GM12878 (cell line): Measurements from ENCODE around the gene NCMAP. TPM values are rescaled to one million over a fixed set of nuclear protein-coding genes. Genes with fewer than 3 reads are reported as not detected.
A peak's percentile ranks its signal among the peaks of the same experiment; 100 is the strongest.

Experiments used
- ATAC-seq: fragments of 200-7000 bp; cut with Tn5 transposase; 3 replicates; pipeline ENCODE4 v1.9.1; 2020; ENCODE audit warnings: mild to moderate bottlenecking, moderate library complexity
- BruUV-seq: library from RNA; stranded (reverse); fragments of 400-500 nt; replicated peaks from 2 replicates; lab custom pipeline; 2021; lab: Mats Ljungman, UMichigan
- CTCF ChIA-PET: fragments of 300-600 bp; sonication (Branson Sonifier 250); formaldehyde crosslinking; extraction: SDS; loops from one replicate; lab custom pipeline; 2021; ENCODE audit warnings: inconsistent platforms; lab: Yijun Ruan, JAX
- POLR2A ChIA-PET: fragments of 350-600 bp; formaldehyde crosslinking; extraction: SDS; loops from one replicate; lab custom pipeline; 2021; ENCODE audit warnings: inconsistent platforms; lab: Charles Lee
- RAD21 ChIA-PET: fragments of 300-600 bp; sonication (Branson Sonifier 250); formaldehyde crosslinking; loops from one replicate; lab custom pipeline; 2023; ENCODE audit warnings: antibody characterized with exemption; ENCODE audit not compliant: unreplicated experiment; lab: Charles Lee
- SMC1A ChIA-PET: fragments of 300-600 bp; sonication (Branson Sonifier 250); formaldehyde crosslinking; loops from one replicate; lab custom pipeline; 2023; ENCODE audit not compliant: unreplicated experiment, uncharacterized antibody; lab: Charles Lee
- DNase-seq: peaks from one replicate; pipeline ENCODE4 v3.0.0-alpha.2; 2011; ENCODE audit warnings: low read depth, low spot score
- FAIRE-seq: peaks from 3 replicates; lab custom pipeline; 2011; peaks lifted over from hg19 to GRCh38; lab: Jason Lieb, UNC
- H2AFZ ChIP-seq: 2 replicates; pipeline ENCODE4 v1.6.0; 2011; ENCODE audit warnings: low read depth, low read length, control low read depth; ENCODE audit not compliant: control insufficient read depth
- H3K27ac ChIP-seq: 2 replicates; pipeline ENCODE4 v1.5.1; 2011; ENCODE audit warnings: control low read depth; ENCODE audit not compliant: control insufficient read depth, insufficient read depth
- H3K27me3 ChIP-seq, 2 experiments: replicated peaks in 1 of 2; 2 replicates each; pipeline versions ENCODE4 v1.6.0 to v1.6.1; 2011; ENCODE audit warnings: low read length in 1 of 2; ENCODE audit not compliant: control insufficient read depth in 2 of 2, insufficient read depth in 2 of 2
- H3K36me3 ChIP-seq, 2 experiments: 2 replicates each; pipeline ENCODE4 v1.5.1; 2011; ENCODE audit warnings: low read length in 1 of 2; ENCODE audit not compliant: control insufficient read depth in 2 of 2, insufficient read depth in 2 of 2
- H3K4me1 ChIP-seq: 2 replicates; pipeline ENCODE4 v1.6.1; 2011; ENCODE audit warnings: mild to moderate bottlenecking, low read length, moderate library complexity, mixed read lengths; ENCODE audit not compliant: control insufficient read depth, insufficient read depth
- H3K4me2 ChIP-seq: 2 replicates; pipeline ENCODE4 v1.6.0; 2011; ENCODE audit warnings: control low read depth; ENCODE audit not compliant: control insufficient read depth, insufficient read depth
- H3K4me3 ChIP-seq: fragments of 200-600 bp; sonication (generic); 2 replicates; pipeline ENCODE4 v1.5.1; 2016
- H3K79me2 ChIP-seq: 2 replicates; pipeline ENCODE4 v1.6.0; 2011; ENCODE audit warnings: low read length; ENCODE audit not compliant: control insufficient read depth, insufficient read depth
- H3K9ac ChIP-seq: 2 replicates; pipeline ENCODE4 v1.8.0; 2011; ENCODE audit warnings: low read length, control low read depth, mixed read lengths; ENCODE audit not compliant: control insufficient read depth, insufficient read depth
- H3K9me3 ChIP-seq: replicated peaks from 3 replicates; pipeline ENCODE4 v1.5.1; 2011; ENCODE audit warnings: mild to moderate bottlenecking, low read length; ENCODE audit not compliant: control insufficient read depth, insufficient read depth
- H4K20me1 ChIP-seq: 2 replicates; pipeline ENCODE4 v1.6.0; 2011; ENCODE audit not compliant: control insufficient read depth, insufficient read depth
- CEBPZ ChIP-seq: fragments of 150-350 bp; IDR thresholded peaks from 2 replicates; pipeline ENCODE4 v1.6.1; 2016; ENCODE audit warnings: low read depth, low read length
- E2F8 ChIP-seq: fragments of 450-650 bp; IDR thresholded peaks from 2 replicates; pipeline ENCODE4 v1.6.1; 2018; ENCODE audit warnings: mild to moderate bottlenecking, low read depth, moderate library complexity; ENCODE audit not compliant: partially characterized antibody
- EGR1 ChIP-seq, 2 experiments: IDR thresholded peaks; 1 replicate in 1 of 2; 2 replicates in 1 of 2; pipeline ENCODE4 v1.6.1; 2011 to 2012; ENCODE audit warnings: low read depth in 2 of 2, low read length in 2 of 2, borderline replicate concordance in 1 of 2, mild to moderate bottlenecking in 1 of 2, moderate library complexity in 1 of 2
- EZH2 ChIP-seq: IDR thresholded peaks from 2 replicates; pipeline ENCODE4 v1.6.1; 2012; ENCODE audit warnings: low read depth, mild to moderate bottlenecking, control low read depth, inconsistent platforms, low read length, borderline replicate concordance; ENCODE audit not compliant: control insufficient read depth
- FOXM1 ChIP-seq: IDR thresholded peaks from 2 replicates; pipeline ENCODE4 v1.6.1; 2012; ENCODE audit warnings: low read depth, mild to moderate bottlenecking, inconsistent platforms, low read length, moderate library complexity
- NBN ChIP-seq: fragments of 450-650 bp; IDR thresholded peaks from 2 replicates; pipeline ENCODE4 v1.6.1; 2016
- POLR2AphosphoS5 ChIP-seq: IDR thresholded peaks from 2 replicates; pipeline ENCODE4 v1.6.1; 2011; ENCODE audit warnings: mild to moderate bottlenecking, low read length, inconsistent platforms
- SIX5 ChIP-seq: IDR thresholded peaks from 2 replicates; pipeline ENCODE4 v1.6.1; 2011; ENCODE audit warnings: mild to moderate bottlenecking, low read depth, low read length, moderate library complexity; ENCODE audit not compliant: severe bottlenecking
- TCF7 ChIP-seq: IDR thresholded peaks from 2 replicates; pipeline ENCODE4 v1.6.1; 2014; ENCODE audit warnings: antibody characterized with exemption, borderline replicate concordance
- YY1 ChIP-seq: IDR thresholded peaks from 2 replicates; pipeline ENCODE4 v1.6.1; 2011; ENCODE audit warnings: low read depth, mild to moderate bottlenecking, low read length
- WGBS: methylation state at CpG from one replicate; pipeline ENCODE4 v1.1.6; 2016; ENCODE audit warnings: low lambda C conversion rate; ENCODE audit not compliant: insufficient replicate concordance, insufficient coverage; ENCODE audit errors: missing lambda C conversion rate; 5-methylcytosine and 5-hydroxymethylcytosine counted together
- in situ Hi-C: fragments of 300-500 bp; cut with MboI; formaldehyde crosslinking; loops from 9 replicates; pipeline ENCODE4 v1.14.3; 2018; ENCODE audit warnings: mixed read lengths
- intact Hi-C: fragments of 100-400 bp; cut with micrococcal nuclease; formaldehyde crosslinking; loops from one replicate; pipeline ENCODE4 v1.14.2; 2022; ENCODE audit not compliant: unreplicated experiment
- polyA plus RNA-seq, 11 experiments: library from polyadenylated mRNA; depleted of rRNA in 4 of 11; unstranded in 6 of 11; stranded (reverse) in 5 of 11; fragments of >200 nt; fragmentation: Nextera tagmentation in 4 of 11; fragmentation: Illumina TruSeq in 1 of 11; extraction: Ambion mirVana in 4 of 11; extraction: Trizol in 1 of 11; gene quantifications; 1 replicate in 1 of 11; 2 replicates in 10 of 11; pipeline versions ENCODE4 v1.2.1 to v1.2.3, GENCODE V29; 2011 to 2016; ENCODE audit warnings: inconsistent platforms in 2 of 11, missing spikeins in 2 of 11, low read depth in 1 of 11
- total RNA-seq, 4 experiments: library from RNA; depleted of rRNA in 3 of 4; stranded (reverse); fragments of >200 nt in 3 of 4; fragmentation: Illumina TruSeq in 1 of 4; extraction: Trizol in 1 of 4; gene quantifications; 2 replicates each; pipeline versions ENCODE4 v1.2.1 to v1.2.3, GENCODE V29; 2013 to 2021

NCMAP gene
- total and polyA plus RNA-seq, 10 of the 15 experiments (the other 5 are each of a cell fraction or from before 2014, with no cell fraction given): not detected

GRCh38 chr1:24644100-24644384, 88.2 kb downstream of the NCMAP start:
- Histone ChIP-seq H3K4me2 (peak overlapping the region; percentile 97), H3K9me3 (no peaks in the 10 kb centered on the region), H3K27ac (peak overlapping the region; percentile 95), H3K36me3 (peaks cover 0 to 25% of the 10 kb centered on the region in 2 experiments; a peak in 2 of 4 replicates), H3K79me2 (peaks cover 49% of the 10 kb centered on the region), H3K9ac (peak overlapping the region; percentile 96), H4K20me1 (no peaks in the 10 kb centered on the region), H3K4me1 (peaks cover 12% of the 10 kb centered on the region), H3K27me3 (no peaks in the 10 kb centered on the region), H2AFZ (no peak overlapping the region), H3K4me3 (peak overlapping the region; percentile 83)
- no TSS peak for BruUV-seq
- intact Hi-C loops: loop anchor here (5.0 kb wide), 1 partner anchor 103 kb away; the partner anchor contains the start of gene CLIC4
- ChIA-PET POLR2A (interaction anchor here (1.2 kb wide), 1 partner anchor 89 kb away, joined by 4 read pairs; no protein-coding TSS in a partner anchor), RAD21 (interaction anchor here (1.0 kb wide), 1 partner anchor 191 kb away, joined by 3 read pairs; no protein-coding TSS in a partner anchor), CTCF (interaction anchor here (0.6 to 3.4 kb wide), 2 partner anchors 186 to 191 kb away, joined by 3 to 11 read pairs; no protein-coding TSS in a partner anchor), SMC1A (interaction anchor here (0.7 to 3.1 kb wide), 2 partner anchors 184 to 191 kb away, joined by 4 to 8 read pairs; no protein-coding TSS in a partner anchor)
- DNase-seq: no peak
- under 1% methylated on average over 9 of the region's 9 CpGs for whole genome bisulfite sequencing
- no peak for FAIRE-seq
- TF ChIP-seq SIX5 (peak; percentile 6), NBN (no peak)
- in situ Hi-C loops: no loop called here
- no peak for ATAC-seq

- Histone ChIP-seq H3K4me2 (no peak overlapping the region), H4K20me1 (no peaks in the 10 kb centered on the region), H3K4me3 (no peak overlapping the region), H3K9me3 (no peaks in the 10 kb centered on the region), H3K4me1 (peaks cover 7% of the 10 kb centered on the region; the same call in 1 of the 2 replicates), H3K9ac (no peak overlapping the region), H3K27me3 (no peaks in the 10 kb centered on the region), H2AFZ (no peak overlapping the region), H3K36me3 (peaks cover 1 to 57% of the 10 kb centered on the region in 2 experiments), H3K79me2 (peaks cover 39% of the 10 kb centered on the region), H3K27ac (no peak overlapping the region)
- in situ Hi-C loops: no loop called here
- intact Hi-C loops: no loop called here
- WGBS: 60% methylated on average over 5 of the region's 5 CpGs
- CTCF ChIA-PET: interaction anchor here (0.6 to 1.8 kb wide), 5 partner anchors 10 to 182 kb away, joined by 3 to 4 read pairs (median 3); no protein-coding TSS in a partner anchor
- BruUV-seq: no TSS peak
- RAD21 ChIA-PET: interaction anchor here (1.2 kb wide), 1 partner anchor 38 kb away, joined by 3 read pairs; no protein-coding TSS in a partner anchor
- DNase-seq (no peak), ATAC-seq (peak; percentile 45; the same call in 2 of the 3 replicates), FAIRE-seq (no peak)
- POLR2A ChIA-PET: interaction anchor here (0.6 kb wide), 1 partner anchor 120 kb away, joined by 6 read pairs; no protein-coding TSS in a partner anchor
- SMC1A ChIA-PET: interaction anchor here (1.2 to 1.4 kb wide), 3 partner anchors 11 to 14 kb away, joined by 3 to 4 read pairs (median 4); no protein-coding TSS in a partner anchor
- no peak for TF ChIP-seq EGR1 (IDR thresholded peaks at IDR 0.05; ENCODE audit: borderline replicate concordance in 1 of 2, low read depth in 2 of 2, low read length in 2 of 2)
- TF ChIP-seq CEBPZ: no peak
- TF ChIP-seq FOXM1: no peak
- TF ChIP-seq YY1: no peak
- no peak for TF ChIP-seq E2F8
- no peak for TF ChIP-seq TCF7
- no peak for TF ChIP-seq POLR2AphosphoS5
- no peak for TF ChIP-seq EZH2
Observed at GRCh38 chr1:24648919-24649318, 93.0 kb downstream of the NCMAP start.
